HCT116 (cell line): ENCODE measurements around the gene HSD17B1. TPM values are rescaled to one million over a fixed set of nuclear protein-coding genes. Genes with fewer than 3 reads are reported as not detected.

Experiments
- ATAC-seq: fragments of 200-7000 bp; cut with Tn5 transposase; 2 replicates; pipeline ENCODE4 v1.9.1; 2020; ENCODE audit warnings: mild to moderate bottlenecking, moderate library complexity
- BruUV-seq: library from RNA; stranded (reverse); fragments of 400-500 nt; replicated peaks from 2 replicates; lab custom pipeline; 2021; lab: Mats Ljungman, UMichigan
- CTCF ChIA-PET: fragments of 300-600 bp; sonication (Branson Sonifier 250); formaldehyde crosslinking; loops from one replicate; lab custom pipeline; 2021; ENCODE audit warnings: antibody characterized with exemption; lab: Charles Lee
- POLR2A ChIA-PET: fragments of 300-600, 350-600 bp; sonication (Branson Sonifier 250); formaldehyde crosslinking; loops from one replicate; lab custom pipeline; 2021; ENCODE audit warnings: antibody characterized with exemption; lab: Charles Lee
- RAD21 ChIA-PET, 2 experiments: fragments of 300-600 bp; sonication (Branson Sonifier 250); formaldehyde crosslinking; loops; one replicate each; lab custom pipeline; 2023; ENCODE audit warnings: low total read pairs in 2 of 2; ENCODE audit not compliant: uncharacterized antibody in 2 of 2, unreplicated experiment in 2 of 2, low non-redundant PET in 1 of 2; lab: Charles Lee
- DNase-seq: peaks from one replicate; pipeline ENCODE4 v3.0.0-alpha.2; 2010; ENCODE audit warnings: low read depth, low spot score
- H2AFZ ChIP-seq: fragments of 200-600 bp; shearing (Covaris generic), sonication (generic); 2 replicates; pipeline ENCODE4 v1.6.1; 2017; ENCODE audit warnings: low read depth, mixed run types, mixed read lengths, antibody characterized with exemption, low read length; ENCODE audit not compliant: poor library complexity, severe bottlenecking
- H3K27ac ChIP-seq: 2 replicates; pipeline ENCODE4 v1.5.1; 2012; ENCODE audit warnings: low read depth, low read length
- H3K27me3 ChIP-seq: fragments of 200-600 bp; sonication (generic); 2 replicates; pipeline ENCODE4 v1.6.1; 2016; ENCODE audit warnings: mixed run types, low read length, mixed read lengths; ENCODE audit not compliant: insufficient read depth
- H3K36me3 ChIP-seq, 2 experiments: fragments of 200-500 bp in 1 of 2; fragments of 200-600 bp in 1 of 2; sonication (Bioruptor generic) in 1 of 2; sonication (generic) in 1 of 2; 2 replicates each; pipeline versions ENCODE4 v1.5.1 to v1.6.1; 2014 to 2016; ENCODE audit warnings: low read length in 2 of 2, inconsistent platforms in 1 of 2, mixed read lengths in 1 of 2, mixed run types in 1 of 2; ENCODE audit not compliant: insufficient read depth in 2 of 2, control insufficient read depth in 1 of 2
- H3K4me1 ChIP-seq, 2 experiments: fragments of 200-600 bp in 1 of 2; sonication (generic) in 1 of 2; 2 replicates each; pipeline versions ENCODE4 v1.5.1 to v1.6.1; 2012 to 2017; ENCODE audit warnings: low read length in 2 of 2, inconsistent platforms in 1 of 2, mild to moderate bottlenecking in 1 of 2, mixed read lengths in 1 of 2, mixed run types in 1 of 2, moderate library complexity in 1 of 2; ENCODE audit not compliant: insufficient read depth in 2 of 2, control insufficient read depth in 1 of 2
- H3K4me2 ChIP-seq: fragments of 200-600 bp; sonication (generic); 2 replicates; pipeline ENCODE4 v1.6.1; 2017; ENCODE audit warnings: mixed run types, low read length, mixed read lengths
- H3K4me3 ChIP-seq, 2 experiments: fragments of 200-600 bp in 1 of 2; sonication (generic) in 1 of 2; replicated peaks in 1 of 2; 2 replicates each; pipeline ENCODE4 v1.5.1; 2011 to 2016; ENCODE audit warnings: low read length in 2 of 2, control low read depth in 1 of 2, low read depth in 1 of 2, mild to moderate bottlenecking in 1 of 2, mixed read lengths in 1 of 2, mixed run types in 1 of 2
- H3K79me2 ChIP-seq: fragments of 200-600 bp; sonication (generic); 2 replicates; pipeline ENCODE4 v1.6.1; 2017; ENCODE audit warnings: mild to moderate bottlenecking, mixed run types, low read length, moderate library complexity, mixed read lengths; ENCODE audit not compliant: insufficient read depth
- H3K9ac ChIP-seq: fragments of 200-600 bp; sonication (generic); 2 replicates; pipeline ENCODE4 v1.6.1; 2016; ENCODE audit warnings: low read length, mixed read lengths
- H3K9me2 ChIP-seq: fragments of 200-600 bp; sonication (generic), shearing (Covaris generic); 2 replicates; pipeline ENCODE4 v1.6.1; 2017; ENCODE audit warnings: mixed run types, mild to moderate bottlenecking, moderate library complexity; ENCODE audit not compliant: insufficient read depth
- H3K9me3 ChIP-seq, 2 experiments: fragments of 200-500 bp in 1 of 2; fragments of 200-600 bp in 1 of 2; sonication (Bioruptor generic) in 1 of 2; sonication (generic) in 1 of 2; 2 replicates each; pipeline ENCODE4 v1.6.1; 2014 to 2017; ENCODE audit warnings: low read length in 2 of 2, mixed read lengths in 2 of 2, inconsistent platforms in 1 of 2, low read depth in 1 of 2, mild to moderate bottlenecking in 1 of 2, mixed run types in 1 of 2, moderate library complexity in 1 of 2; ENCODE audit not compliant: control insufficient read depth in 1 of 2, insufficient read depth in 1 of 2
- H4K20me1 ChIP-seq: fragments of 200-600 bp; sonication (generic), shearing (Covaris generic); 2 replicates; pipeline ENCODE4 v1.6.1; 2017; ENCODE audit warnings: mixed run types, mild to moderate bottlenecking, moderate library complexity; ENCODE audit not compliant: insufficient read depth
- ATF3 ChIP-seq: IDR thresholded peaks from 2 replicates; pipeline ENCODE4 v1.6.1; 2012
- CBX3 ChIP-seq: IDR thresholded peaks from 2 replicates; pipeline ENCODE4 v1.6.1; 2012; ENCODE audit warnings: low read depth
- EGR1 ChIP-seq: IDR thresholded peaks from 2 replicates; pipeline ENCODE4 v1.6.1; 2012; ENCODE audit warnings: low read depth
- EZH2 ChIP-seq: fragments of 200-600 bp; sonication (generic); IDR thresholded peaks from 2 replicates; pipeline ENCODE4 v1.6.1; 2017; ENCODE audit warnings: antibody characterized with exemption, mixed run types
- EZH2phosphoT487 ChIP-seq: fragments of 200-600 bp; IDR thresholded peaks from 2 replicates; pipeline ENCODE4 v1.6.1; 2018; ENCODE audit warnings: antibody characterized with exemption, borderline replicate concordance
- FOSL1 ChIP-seq: IDR thresholded peaks from 2 replicates; pipeline ENCODE4 v1.6.1; 2012; ENCODE audit warnings: low read depth
- JUND ChIP-seq: IDR thresholded peaks from 2 replicates; pipeline ENCODE4 v1.6.1; 2012
- MAX ChIP-seq: IDR thresholded peaks from 2 replicates; pipeline ENCODE4 v1.6.1; 2012
- POLR2A ChIP-seq: IDR thresholded peaks from 2 replicates; pipeline ENCODE4 v1.7.0; 2011; ENCODE audit warnings: borderline replicate concordance; ENCODE audit not compliant: insufficient read depth, insufficient read length; ENCODE audit errors: extremely low read depth
- RAD21 ChIP-seq: IDR thresholded peaks from 2 replicates; pipeline ENCODE4 v1.6.1; 2012; ENCODE audit warnings: low read depth, mild to moderate bottlenecking
- SRF ChIP-seq: IDR thresholded peaks from 2 replicates; pipeline ENCODE4 v1.6.1; 2012; ENCODE audit warnings: low read depth
- TCF7L2 ChIP-seq: IDR thresholded peaks from 2 replicates; pipeline ENCODE4 v1.7.0; 2011; ENCODE audit warnings: borderline replicate concordance, inconsistent platforms; ENCODE audit not compliant: insufficient read depth, insufficient read length; ENCODE audit errors: extremely low read depth
- YY1 ChIP-seq: IDR thresholded peaks from 2 replicates; pipeline ENCODE4 v1.6.1; 2011; ENCODE audit warnings: low read length, low read depth, moderate library complexity, mild to moderate bottlenecking; ENCODE audit not compliant: insufficient replicate concordance; ENCODE audit errors: extremely low read depth
- ZBTB33 ChIP-seq: IDR thresholded peaks from 2 replicates; pipeline ENCODE4 v1.6.1; 2011; ENCODE audit warnings: mild to moderate bottlenecking, low read length, moderate library complexity; ENCODE audit not compliant: insufficient replicate concordance; ENCODE audit errors: extremely low read depth
- ZFX ChIP-seq: fragments of 450-650 bp; IDR thresholded peaks from 2 replicates; pipeline ENCODE4 v1.6.1; 2017
- ZNF274 ChIP-seq: fragments of 200-500 bp; sonication (Bioruptor generic); IDR thresholded peaks from 2 replicates; pipeline ENCODE4 v1.6.1; 2014; ENCODE audit warnings: mild to moderate bottlenecking, low read depth, low read length, inconsistent platforms
- intact Hi-C: fragments of 100-400 bp; cut with micrococcal nuclease; formaldehyde crosslinking; loops from 2 replicates; pipeline ENCODE4 v1.10.0; 2022
- total RNA-seq: library from RNA; stranded (reverse); gene quantifications from one replicate; pipeline ENCODE4 v1.2.1, GENCODE V29; 2021; ENCODE audit not compliant: unreplicated experiment

HSD17B1 gene
- total RNA-seq, 1 experiment from 2014 or later, result 1.4 TPM

GRCh38 chr17:42566215-42566882, 13.6 kb downstream of the HSD17B1 start:
- Histone ChIP-seq H3K79me2 (peaks cover 56% of the 10 kb centered on the region), H3K27ac (peak overlapping the region; percentile 89), H3K27me3 (no peaks in the 10 kb centered on the region), H3K4me1 (peaks cover 22 to 49% of the 10 kb centered on the region in 2 experiments), H3K36me3 (peaks cover 28 to 48% of the 10 kb centered on the region in 2 experiments), H3K9me2 (no peaks in the 10 kb centered on the region), H3K4me3 (peak overlapping the region; percentile 92 to 99), H2AFZ (no peak overlapping the region), H3K9ac (peak overlapping the region; percentile 79), H3K9me3 (no peaks in the 10 kb centered on the region), H3K4me2 (peak overlapping the region; percentile 99), H4K20me1 (peaks cover under 1% of the 10 kb centered on the region; the same call in 1 of the 2 replicates)
- DNase-seq (no peak), ATAC-seq (no peak)
- TF ChIP-seq ZFX (peak; percentile 54; the same call in 1 of the 2 replicates), CBX3 (no peak)
- RAD21 ChIA-PET, result no interaction called here
- intact Hi-C loops, result no loop called here
- POLR2A ChIA-PET, result interaction anchor here (1.4 kb wide), 1 partner anchor 12 kb away, joined by 4 read pairs; no protein-coding TSS in a partner anchor
- no TSS peak for BruUV-seq
- CTCF ChIA-PET, result interaction anchor here (1.9 kb wide), 1 partner anchor 12 kb away, joined by 5 read pairs; no protein-coding TSS in a partner anchor

GRCh38 chr17:42566883-42567573, 14.3 kb downstream of the HSD17B1 start, which contains the start of gene MLX:
TSS of gene MLX (plus strand) at chr17:42567100. CDS start at chr17:42567125, 25 bp downstream.
- ATAC-seq (peak; percentile 57), DNase-seq (peak; percentile 66)
- no peaks in the 10 kb centered on the region for H3K27me3 ChIP-seq
- H2AFZ ChIP-seq, result no peak within 1 kb of the TSS
- ChIA-PET RAD21 (no interaction called here), POLR2A (interaction anchor here (1.2 to 1.4 kb wide), 2 partner anchors 10 to 11 kb away, joined by 4 to 7 read pairs; partner anchors contain the start of gene PSMC3IP), CTCF (interaction anchor here (1.0 to 1.9 kb wide), 3 partner anchors 10 to 196 kb away, joined by 3 to 5 read pairs (median 5); partner anchors contain the start of gene PSMC3IP)
- H3K4me1 ChIP-seq, result peaks cover 19 to 43% of the 10 kb centered on the region in 2 experiments
- peak within 1 kb of the TSS; percentile 79 for H3K9ac ChIP-seq
- H3K4me3 ChIP-seq, result peak within 1 kb of the TSS; percentile 92 to 99
- H4K20me1 ChIP-seq, result peaks cover 7% of the 10 kb centered on the region; the same call in 1 of the 2 replicates
- TSS peak; percentile 4 for BruUV-seq
- H3K27ac ChIP-seq, result peak within 1 kb of the TSS; percentile 89
- peak within 1 kb of the TSS; percentile 99 for H3K4me2 ChIP-seq
- intact Hi-C loops, result no loop called here
- no peaks in the 10 kb centered on the region for H3K9me2 ChIP-seq
- H3K79me2 ChIP-seq, result peaks cover 62% of the 10 kb centered on the region
- H3K36me3 ChIP-seq, result peaks cover 35 to 54% of the 10 kb centered on the region in 2 experiments
- H3K9me3 ChIP-seq, result no peaks in the 10 kb centered on the region
- no peak for TF ChIP-seq JUND
- no peak for TF ChIP-seq YY1
- TF ChIP-seq ZFX, result no peak; the same call in 1 of the 2 replicates
- TF ChIP-seq EZH2phosphoT487, result no peak
- peak; percentile 77; the same call in 1 of the 2 replicates for TF ChIP-seq MAX
- no peak for TF ChIP-seq RAD21
- no peak for TF ChIP-seq POLR2A
- TF ChIP-seq SRF, result no peak
- TF ChIP-seq FOSL1, result no peak
- TF ChIP-seq ATF3, result no peak
- TF ChIP-seq ZNF274, result no peak
- peak; percentile 6 for TF ChIP-seq TCF7L2
- no peak for TF ChIP-seq EGR1
- TF ChIP-seq CBX3, result no peak
- TF ChIP-seq EZH2, result no peak
- TF ChIP-seq ZBTB33, result peak; percentile 14
